SK-MEL-5 (cell line): ENCODE results near the gene ASB8. TPM values are rescaled to one million over a fixed set of nuclear protein-coding genes. Genes with fewer than 3 reads are reported as not detected.

Experiments
- DNase-seq: peaks from one replicate; pipeline ENCODE4 v3.0.0-alpha.2; 2016; ENCODE audit warnings: low read depth, low spot score
- in situ Hi-C: cut with HindIII; loops from 2 replicates; pipeline ENCODE4 v1.10.0; 2016; ENCODE audit warnings: low sequenced_read_pairs, high pct_unique_total_duplicates, low pct_unique_long_range_greater_than_20kb
- total RNA-seq: library from RNA; depleted of rRNA; stranded (reverse); fragments of >200 nt; shearing (Covaris generic); gene quantifications from 2 replicates; pipeline ENCODE4 v1.2.3, GENCODE V29; 2014

Gene ASB8
- total RNA-seq, 1 experiment from 2014 or later = 29.7 TPM

- no peak for DNase-seq
- in situ Hi-C loops = no loop called here
Observed at GRCh38 chr12:48185181-48185919, 28.0 kb upstream of the ASB8 start.

GRCh38 chr12:48184549-48184922, 27.2 kb upstream of the ASB8 start:
- in situ Hi-C loops = no loop called here
- no peak for DNase-seq

DNA sequence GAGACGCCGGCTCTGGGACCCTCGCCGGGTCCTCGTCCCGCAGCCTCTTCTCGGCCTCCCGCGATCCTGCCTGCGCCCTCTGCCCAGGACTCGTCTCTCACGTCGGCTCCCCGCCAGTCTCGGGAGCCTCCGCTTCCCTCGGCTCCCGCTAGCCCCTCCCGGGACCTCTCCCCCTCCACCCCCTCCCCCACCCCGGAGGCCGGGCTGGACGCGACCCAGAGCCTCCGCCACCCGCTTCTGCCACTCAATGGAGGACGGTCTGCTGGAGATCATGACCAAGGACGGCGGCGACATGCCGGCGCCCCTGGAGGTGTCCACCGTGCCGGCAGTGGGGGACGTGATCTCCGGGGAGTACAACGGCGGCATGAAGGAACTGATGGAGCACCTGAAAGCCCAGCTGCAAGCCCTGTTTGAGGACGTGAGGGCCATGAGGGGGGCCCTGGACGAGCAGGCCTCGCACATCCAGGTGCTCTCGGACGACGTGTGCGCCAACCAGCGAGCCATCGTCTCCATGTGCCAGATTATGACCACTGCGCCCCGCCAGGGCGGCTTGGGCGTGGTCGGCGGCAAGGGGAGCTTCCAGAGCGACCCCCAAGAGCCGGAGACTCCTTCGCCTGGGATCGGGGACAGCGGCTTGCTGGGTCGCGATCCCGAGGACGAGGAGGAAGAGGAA, 26.7 kb upstream of the ASB8 start:
- no peak for DNase-seq
- in situ Hi-C loops = no loop called here

GRCh38 chr12:48183091-48183875, 26.0 kb upstream of the ASB8 start, which contains the start of gene CCDC184:
TSS of gene CCDC184 (plus strand) at chr12:48183644. CDS start at chr12:48184123, 479 bp downstream.
- in situ Hi-C loops = no loop called here
- DNase-seq = peak; percentile 82

GRCh38 chr12:48182631-48183030, 25.3 kb upstream of the ASB8 start:
- DNase-seq = no peak
- in situ Hi-C loops = no loop called here

DNA sequence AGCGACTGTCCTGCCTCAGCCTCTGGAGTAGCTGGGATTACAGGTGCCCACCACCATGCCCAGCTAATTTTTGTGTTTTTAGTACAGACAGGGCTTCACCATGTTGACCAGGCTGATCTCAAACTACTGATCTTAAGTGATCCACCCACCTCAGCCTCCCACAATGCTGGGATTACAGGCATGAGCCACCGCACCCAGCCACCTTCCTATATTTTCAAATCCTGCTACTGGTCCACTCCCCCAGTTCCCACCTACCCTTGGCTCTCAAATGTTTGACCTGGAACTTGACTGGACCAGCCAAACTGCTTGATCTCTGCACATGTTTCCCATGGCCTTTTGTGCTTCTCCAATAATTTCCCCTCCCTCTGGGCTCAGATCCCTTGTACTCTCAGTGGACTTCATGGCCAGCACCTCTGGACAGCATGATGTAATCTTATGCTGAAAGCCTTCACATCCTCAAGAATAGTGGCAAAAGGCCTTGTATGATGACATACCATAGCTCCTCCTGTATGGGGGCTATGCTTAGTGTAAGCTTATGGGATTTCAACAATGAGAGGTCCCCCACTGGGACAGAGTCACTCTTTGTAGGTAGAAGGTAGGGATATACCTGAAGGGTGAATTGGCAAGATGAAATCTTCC, 23.7 kb upstream of the ASB8 start:
- DNase-seq = no peak
- in situ Hi-C loops = no loop called here

DNA sequence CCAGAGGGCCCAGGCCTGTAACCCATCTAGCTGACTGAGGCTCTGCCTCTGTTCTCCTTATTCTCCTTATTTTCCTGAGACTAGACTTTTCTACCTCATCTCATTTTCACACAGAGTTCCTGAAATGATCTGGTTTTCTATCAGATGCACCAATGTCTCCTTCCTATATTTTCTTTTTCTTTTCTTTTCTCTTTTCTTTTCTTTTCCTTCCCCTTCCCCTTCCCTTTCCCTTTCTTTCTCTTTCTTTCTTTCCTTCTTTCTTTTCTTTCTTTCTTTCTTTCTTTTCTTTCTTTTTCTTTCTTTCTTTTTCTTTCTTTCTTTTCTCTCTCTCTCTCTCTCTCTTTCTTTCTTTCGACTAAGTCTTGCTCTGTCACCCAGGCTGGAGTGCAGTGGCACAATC, 23.1 kb upstream of the ASB8 start:
- in situ Hi-C loops = no loop called here
- DNase-seq = no peak

- in situ Hi-C loops = no loop called here
Observed at GRCh38 chr12:48179466-48179865, 22.2 kb upstream of the ASB8 start.

GRCh38 chr12:48177982-48178381, 20.7 kb upstream of the ASB8 start:
- no peak for DNase-seq
- in situ Hi-C loops = no loop called here

More at GRCh38 chr12:48179466-48179865, 22.2 kb upstream of the ASB8 start:
- DNase-seq = no peak

GRCh38 chr12:48176417-48176751, 19.1 kb upstream of the ASB8 start:
- DNase-seq = no peak
- in situ Hi-C loops = no loop called here

- in situ Hi-C loops = no loop called here
Observed at GRCh38 chr12:48175613-48176416, 18.5 kb upstream of the ASB8 start.

DNA sequence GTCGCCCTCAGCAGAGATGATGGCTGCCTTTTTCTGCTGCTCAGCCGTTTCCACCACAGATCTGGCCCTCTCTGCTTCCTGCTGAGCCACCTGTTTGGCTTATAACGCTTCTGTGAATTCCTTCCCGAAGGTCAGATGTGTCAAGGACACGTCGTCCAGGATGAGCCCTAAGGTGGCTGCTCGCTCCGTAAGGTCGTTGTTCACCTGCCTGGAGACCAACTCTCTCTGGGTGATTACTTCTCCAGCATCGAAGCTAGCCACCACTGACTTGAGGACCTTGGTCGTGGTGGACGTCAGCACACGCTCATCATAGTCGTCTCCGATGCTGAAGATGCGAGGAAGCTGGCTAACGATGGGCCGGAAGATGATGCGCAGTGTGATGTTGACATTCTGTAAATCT, 11.7 kb upstream of the ASB8 start:
- in situ Hi-C loops = no loop called here

More at GRCh38 chr12:48175613-48176416, 18.5 kb upstream of the ASB8 start:
- DNase-seq = no peak

DNA sequence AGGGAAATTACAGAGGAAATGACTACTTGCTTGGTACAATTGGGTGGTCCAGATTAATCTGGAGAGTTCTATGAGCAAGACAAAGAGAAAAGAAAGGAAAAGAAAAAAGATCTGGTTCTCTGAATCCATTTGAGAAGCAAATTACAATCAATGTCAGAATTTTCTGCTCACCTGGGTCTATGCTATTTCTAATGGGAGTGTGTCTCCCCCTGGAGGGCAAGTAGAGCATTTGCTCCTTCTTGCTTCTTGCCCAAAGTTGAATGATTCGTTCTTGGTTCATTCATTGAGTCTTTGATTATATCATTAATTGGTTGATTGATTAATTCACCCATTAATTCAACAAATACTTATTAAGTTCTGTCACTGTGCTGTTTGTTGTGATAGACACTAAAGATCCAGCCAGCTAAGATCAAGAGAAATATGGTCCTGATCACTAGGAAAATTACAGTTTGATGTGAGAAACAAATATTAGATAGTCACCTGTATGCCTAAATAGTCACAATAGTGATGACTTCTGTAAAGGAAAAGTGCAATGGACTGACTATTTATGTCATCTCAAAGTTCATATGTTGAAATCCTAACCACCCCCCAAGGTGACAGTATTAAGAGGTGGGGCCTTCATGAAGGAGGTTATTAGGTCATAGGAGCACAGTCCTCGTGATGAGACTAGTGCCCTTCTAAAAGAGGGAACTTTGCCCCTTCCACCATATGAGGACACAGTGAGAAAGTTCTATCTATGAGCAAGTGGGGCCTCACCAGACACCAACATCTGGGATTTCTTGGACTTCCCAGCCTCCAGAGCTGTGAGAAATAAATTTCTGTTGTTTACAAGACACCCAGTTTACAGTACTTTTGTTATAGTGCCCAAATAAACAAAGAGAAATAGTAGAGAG, 8.0 kb upstream of the ASB8 start:
- in situ Hi-C loops = no loop called here
- DNase-seq = peak; percentile 72

More for the DNA sequence above, 11.7 kb upstream of the ASB8 start:
- DNase-seq = no peak

DNA sequence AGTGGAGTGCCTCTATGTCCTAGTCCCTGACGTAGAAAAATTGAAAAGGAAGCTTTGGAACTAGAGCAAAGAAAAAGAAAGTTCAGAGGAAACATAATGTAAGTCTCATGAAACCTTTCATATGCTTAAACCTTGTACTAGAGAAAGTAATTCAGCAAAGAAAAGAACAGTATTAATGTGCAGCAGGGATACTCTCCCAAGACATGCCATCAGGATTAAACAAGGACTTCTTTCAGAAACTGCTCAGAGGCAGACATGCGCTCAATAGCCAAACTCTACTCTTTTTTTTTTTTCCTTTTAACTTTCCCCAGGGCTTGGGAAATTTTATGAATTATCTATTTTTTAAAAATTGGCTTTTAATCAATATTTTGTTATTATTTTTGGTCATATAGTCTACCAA, 7.1 kb upstream of the ASB8 start:
- in situ Hi-C loops = no loop called here
- peak; percentile 75 for DNase-seq

DNA sequence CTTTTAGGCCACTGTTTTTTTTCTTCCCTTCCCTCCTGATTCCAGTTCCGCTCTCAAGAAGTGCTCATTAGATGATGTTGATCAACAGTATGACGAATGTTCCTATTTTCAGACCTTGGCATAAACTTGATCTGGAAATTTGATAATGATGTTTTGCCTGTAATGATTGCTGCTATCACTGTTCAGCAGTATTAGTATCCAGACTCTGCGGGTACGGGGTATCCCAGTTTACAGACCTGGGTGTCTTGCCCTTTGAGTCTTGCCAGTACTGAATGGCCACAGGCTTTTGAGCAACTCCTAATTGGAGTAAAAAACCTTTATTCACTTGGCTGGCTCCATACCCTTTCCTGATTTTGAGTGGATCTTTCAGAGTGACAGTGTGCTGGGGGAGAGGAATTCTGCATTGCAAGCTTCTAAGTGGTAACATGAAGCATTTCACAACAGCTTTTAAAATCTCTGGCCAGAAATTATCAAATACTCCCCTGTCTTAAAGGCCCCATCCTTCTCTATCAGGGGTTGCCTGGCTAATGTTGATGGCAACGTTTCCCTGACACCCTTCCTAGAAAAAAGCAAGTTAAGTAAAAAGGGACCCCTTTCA, 5.9 kb upstream of the ASB8 start:
- in situ Hi-C loops = no loop called here
- DNase-seq = no peak

GRCh38 chr12:48160807-48161206, 3.5 kb upstream of the ASB8 start:
- DNase-seq = no peak
- in situ Hi-C loops = no loop called here
